ENCODE results near the gene TCEA2.

Gene TCEA2

DNA sequence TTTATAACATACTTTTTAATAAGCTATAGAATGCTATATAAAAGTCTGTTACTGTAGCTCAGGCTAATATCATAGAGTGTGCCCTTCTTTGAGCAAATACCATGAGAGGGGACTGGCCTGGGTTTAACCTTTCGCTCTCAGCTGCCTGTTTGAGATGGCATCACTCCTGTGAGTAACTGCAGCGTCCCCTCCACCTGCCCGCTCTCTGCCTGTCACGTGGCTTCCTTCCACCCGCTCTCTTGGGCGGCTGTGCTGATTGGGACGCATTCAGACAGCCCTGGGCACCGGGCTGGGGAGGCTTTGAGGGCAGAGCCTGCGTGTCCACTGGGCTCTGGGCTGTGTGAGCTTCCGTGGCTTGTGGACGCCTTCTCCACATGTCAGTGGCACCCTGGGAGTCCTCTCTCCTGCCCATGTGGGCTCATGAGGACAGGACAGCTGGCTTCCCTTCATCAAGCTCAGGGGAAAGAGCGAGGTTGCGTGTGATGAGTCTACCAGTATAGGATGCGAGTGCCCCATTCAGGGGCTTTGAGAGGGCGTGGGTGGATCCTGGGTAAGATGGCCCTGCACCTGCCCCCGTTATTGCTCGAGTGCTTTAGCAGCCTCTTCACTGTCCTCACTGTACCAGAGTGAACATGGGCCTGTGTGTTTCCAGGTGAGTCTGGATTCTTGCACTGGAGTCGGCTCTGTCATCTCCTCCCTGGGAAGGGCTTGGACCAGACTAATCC lies 37.7 kb upstream of the TCEA2 start:
- H3K27ac ChIP-seq (ENCODE audit: low read depth, low read length, poor library complexity, severe bottlenecking) = no peak overlapping the region
- H2AFZ ChIP-seq (ENCODE audit: low read length) = no peak overlapping the region
- no peaks in the 10 kb centered on the region for H3K27me3 ChIP-seq (ENCODE audit: insufficient read depth, low read length)
- no peaks in the 10 kb centered on the region for H4K20me1 ChIP-seq (ENCODE audit: insufficient read depth, low read length)
- no peaks in the 10 kb centered on the region for H3K9me2 ChIP-seq (ENCODE audit: low read depth, low read length)
- no peak overlapping the region for H3K4me3 ChIP-seq (ENCODE audit: low read depth, low read length, poor library complexity, severe bottlenecking)
- H3F3A ChIP-seq (ENCODE audit: insufficient read depth, low read length) = no peaks in the 10 kb centered on the region
- H3K9ac ChIP-seq (ENCODE audit: low read length) = no peak overlapping the region
- no peak overlapping the region for H3K4me2 ChIP-seq (ENCODE audit: low read length)
- no peaks in the 10 kb centered on the region for H3K9me3 ChIP-seq (ENCODE audit: low read length)
- no peaks in the 10 kb centered on the region for H3K4me1 ChIP-seq (ENCODE audit: insufficient read depth, low read length, severe bottlenecking)
- TF ChIP-seq, protein P1, sequence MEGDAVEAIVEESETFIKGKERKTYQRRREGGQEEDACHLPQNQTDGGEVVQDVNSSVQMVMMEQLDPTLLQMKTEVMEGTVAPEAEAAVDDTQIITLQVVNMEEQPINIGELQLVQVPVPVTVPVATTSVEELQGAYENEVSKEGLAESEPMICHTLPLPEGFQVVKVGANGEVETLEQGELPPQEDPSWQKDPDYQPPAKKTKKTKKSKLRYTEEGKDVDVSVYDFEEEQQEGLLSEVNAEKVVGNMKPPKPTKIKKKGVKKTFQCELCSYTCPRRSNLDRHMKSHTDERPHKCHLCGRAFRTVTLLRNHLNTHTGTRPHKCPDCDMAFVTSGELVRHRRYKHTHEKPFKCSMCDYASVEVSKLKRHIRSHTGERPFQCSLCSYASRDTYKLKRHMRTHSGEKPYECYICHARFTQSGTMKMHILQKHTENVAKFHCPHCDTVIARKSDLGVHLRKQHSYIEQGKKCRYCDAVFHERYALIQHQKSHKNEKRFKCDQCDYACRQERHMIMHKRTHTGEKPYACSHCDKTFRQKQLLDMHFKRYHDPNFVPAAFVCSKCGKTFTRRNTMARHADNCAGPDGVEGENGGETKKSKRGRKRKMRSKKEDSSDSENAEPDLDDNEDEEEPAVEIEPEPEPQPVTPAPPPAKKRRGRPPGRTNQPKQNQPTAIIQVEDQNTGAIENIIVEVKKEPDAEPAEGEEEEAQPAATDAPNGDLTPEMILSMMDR (IDR thresholded peaks at IDR 0.05; ENCODE audit: low read length) = no peak
- TF ChIP-seq EZH2 (IDR thresholded peaks at IDR 0.05; ENCODE audit: borderline replicate concordance, low read length) = no peak
- H3K36me3 ChIP-seq (ENCODE audit: insufficient read depth, low read length) = peaks cover 78% of the 10 kb centered on the region
- H3K79me2 ChIP-seq (ENCODE audit: insufficient read depth, low read length) = no peaks in the 10 kb centered on the region

DNA sequence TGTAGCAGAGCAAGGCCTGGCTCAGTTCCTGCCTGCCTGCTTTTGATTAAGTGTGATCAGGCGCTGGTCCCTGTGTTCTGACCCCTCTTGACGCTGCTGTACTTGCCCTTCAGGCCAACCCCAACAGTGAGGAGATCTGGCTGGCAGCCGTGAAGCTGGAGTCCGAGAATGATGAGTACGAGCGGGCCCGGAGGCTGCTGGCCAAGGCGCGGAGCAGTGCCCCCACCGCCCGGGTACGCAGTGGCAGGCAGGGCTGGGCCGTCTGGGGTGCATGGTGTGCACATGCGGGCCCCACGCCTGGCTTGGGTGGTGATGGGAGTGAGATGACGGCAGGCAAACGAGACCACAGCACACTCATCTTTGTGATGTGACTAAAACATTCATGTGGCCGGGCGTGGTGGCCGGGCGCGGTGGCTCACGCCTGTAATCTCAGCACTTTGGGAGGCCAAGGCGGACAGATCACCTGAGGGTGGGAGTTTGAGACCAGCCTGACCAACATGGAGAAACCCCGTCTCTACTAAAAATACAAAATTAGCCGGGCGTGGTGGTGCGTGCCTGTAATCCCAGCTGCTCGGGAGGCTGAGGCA lies 37.1 kb upstream of the TCEA2 start:
- TF ChIP-seq EZH2 (IDR thresholded peaks at IDR 0.05; ENCODE audit: borderline replicate concordance, low read length) = no peak
- TF ChIP-seq, protein P1 (IDR thresholded peaks at IDR 0.05; ENCODE audit: low read length) = no peak
- Histone ChIP-seq H3K36me3 (ENCODE audit: insufficient read depth, low read length) (peaks cover 81% of the 10 kb centered on the region), H3K79me2 (ENCODE audit: insufficient read depth, low read length) (no peaks in the 10 kb centered on the region)

DNA sequence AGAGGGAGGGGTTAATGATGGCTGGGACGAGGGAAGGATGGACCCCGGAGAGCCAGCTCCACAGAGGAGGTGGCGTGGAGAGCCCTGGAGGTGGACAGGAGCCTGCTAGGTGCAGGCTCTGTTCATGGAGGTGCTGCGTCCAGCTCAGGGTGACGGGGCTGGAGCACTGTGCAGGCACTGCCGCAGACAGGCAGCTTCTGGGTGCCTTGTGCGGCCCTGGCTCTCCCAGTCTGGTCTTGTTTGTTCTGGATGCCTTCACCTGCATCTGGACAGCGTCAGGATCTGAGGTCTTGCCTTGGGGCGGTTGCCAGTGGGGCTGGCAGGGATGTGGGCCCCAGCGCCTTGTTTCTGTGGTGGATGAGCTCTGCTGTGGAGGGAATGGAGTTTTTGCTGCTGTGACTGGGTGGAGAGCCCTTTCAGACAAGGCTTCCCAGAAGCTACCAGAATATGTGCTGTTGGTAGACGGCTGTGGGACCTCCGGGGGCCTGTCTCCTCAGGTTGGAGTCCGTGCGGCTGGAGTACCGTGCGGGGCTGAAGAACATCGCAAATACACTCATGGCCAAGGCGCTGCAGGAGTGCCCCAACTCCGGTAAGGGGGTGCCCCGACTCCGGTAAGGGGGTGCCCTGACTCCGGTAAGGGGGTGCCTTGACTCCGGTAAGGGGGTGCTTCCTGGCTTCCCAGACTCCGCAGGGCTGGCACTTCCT lies 34.9 kb upstream of the TCEA2 start:
- H3K4me2 ChIP-seq (ENCODE audit: low read length) = no peak overlapping the region
- H3K4me1 ChIP-seq (ENCODE audit: insufficient read depth, low read length, severe bottlenecking) = no peaks in the 10 kb centered on the region
- no peaks in the 10 kb centered on the region for H3K27me3 ChIP-seq (ENCODE audit: insufficient read depth, low read length)
- H2AFZ ChIP-seq (ENCODE audit: low read length) = no peak overlapping the region
- no peaks in the 10 kb centered on the region for H3K79me2 ChIP-seq (ENCODE audit: insufficient read depth, low read length)
- H3K36me3 ChIP-seq (ENCODE audit: insufficient read depth, low read length) = peaks cover 62% of the 10 kb centered on the region
- H3K9me3 ChIP-seq (ENCODE audit: low read length) = no peaks in the 10 kb centered on the region
- H3K9me2 ChIP-seq (ENCODE audit: low read depth, low read length) = no peaks in the 10 kb centered on the region
- no peak overlapping the region for H3K9ac ChIP-seq (ENCODE audit: low read length)
- no peaks in the 10 kb centered on the region for H3F3A ChIP-seq (ENCODE audit: insufficient read depth, low read length)
- H3K27ac ChIP-seq (ENCODE audit: low read depth, low read length, poor library complexity, severe bottlenecking) = no peak overlapping the region
- TF ChIP-seq, protein P1 (IDR thresholded peaks at IDR 0.05; ENCODE audit: low read length) = no peak
- no peak for TF ChIP-seq EZH2 (IDR thresholded peaks at IDR 0.05; ENCODE audit: borderline replicate concordance, low read length)
- no peaks in the 10 kb centered on the region for H4K20me1 ChIP-seq (ENCODE audit: insufficient read depth, low read length)
- H3K4me3 ChIP-seq (ENCODE audit: low read depth, low read length, poor library complexity, severe bottlenecking) = no peak overlapping the region

More for the DNA sequence above, 37.1 kb upstream of the TCEA2 start:
- Histone ChIP-seq H3K27ac (ENCODE audit: low read depth, low read length, poor library complexity, severe bottlenecking) (no peak overlapping the region), H3K9me2 (ENCODE audit: low read depth, low read length) (no peaks in the 10 kb centered on the region), H4K20me1 (ENCODE audit: insufficient read depth, low read length) (no peaks in the 10 kb centered on the region), H3K27me3 (ENCODE audit: insufficient read depth, low read length) (no peaks in the 10 kb centered on the region), H3K9me3 (ENCODE audit: low read length) (no peaks in the 10 kb centered on the region), H3K9ac (ENCODE audit: low read length) (no peak overlapping the region), H3K4me1 (ENCODE audit: insufficient read depth, low read length, severe bottlenecking) (no peaks in the 10 kb centered on the region), H3F3A (ENCODE audit: insufficient read depth, low read length) (no peaks in the 10 kb centered on the region), H3K4me3 (ENCODE audit: low read depth, low read length, poor library complexity, severe bottlenecking) (no peak overlapping the region), H3K4me2 (ENCODE audit: low read length) (no peak overlapping the region), H2AFZ (ENCODE audit: low read length) (no peak overlapping the region)

Measured in OCI-LY1 (cell line).